Measurements from ENCODE around the gene SAMD8.
"Not testable (repeated sequence)": the region's sequence is repeated elsewhere in the genome, so short reads cannot be mapped to it uniquely, and the experiment has no call there.

The SAMD8 gene

DNA sequence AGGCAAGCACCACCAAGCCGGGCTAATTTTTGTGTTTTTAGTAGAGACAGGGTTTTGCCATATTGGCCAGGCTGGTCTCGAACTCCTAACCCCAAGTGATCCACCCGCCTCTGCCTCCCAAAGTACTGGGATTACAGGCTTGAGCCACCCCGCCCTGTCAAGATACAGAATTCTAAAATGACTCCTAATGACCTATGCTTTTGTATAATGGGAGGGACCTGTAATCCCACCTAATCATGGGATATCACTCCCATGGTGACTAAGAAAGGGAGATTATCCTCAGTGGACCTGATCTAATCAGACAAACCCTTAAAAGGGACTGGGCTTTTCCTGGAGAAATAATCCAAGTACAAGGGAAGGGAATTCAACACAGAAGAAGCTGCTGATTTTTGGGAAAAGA, 28.8 kb downstream of the SAMD8 start:
- no peak for DNase-seq (ENCODE audit: low spot score)

DNA sequence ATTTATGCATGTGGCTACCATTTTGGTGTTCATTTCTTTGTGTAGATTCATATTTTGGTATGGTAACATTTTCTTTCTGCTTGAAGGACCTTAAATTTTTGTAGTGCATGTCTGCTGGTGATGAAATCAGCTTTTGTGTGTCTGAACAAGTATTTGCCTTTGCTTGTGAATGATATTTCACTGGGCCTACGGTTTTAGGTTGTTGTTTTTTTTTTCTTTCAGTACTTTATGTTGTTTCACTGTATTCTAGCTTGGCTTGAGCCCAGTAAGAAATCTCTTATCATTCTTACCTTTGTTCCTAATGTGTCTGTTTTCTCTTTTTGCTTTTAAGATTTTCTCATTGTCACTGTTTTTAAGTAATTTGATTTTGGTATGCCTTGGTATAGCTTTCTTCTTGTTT, 31.9 kb downstream of the SAMD8 start:
- no peak for DNase-seq (ENCODE audit: low spot score)

DNA sequence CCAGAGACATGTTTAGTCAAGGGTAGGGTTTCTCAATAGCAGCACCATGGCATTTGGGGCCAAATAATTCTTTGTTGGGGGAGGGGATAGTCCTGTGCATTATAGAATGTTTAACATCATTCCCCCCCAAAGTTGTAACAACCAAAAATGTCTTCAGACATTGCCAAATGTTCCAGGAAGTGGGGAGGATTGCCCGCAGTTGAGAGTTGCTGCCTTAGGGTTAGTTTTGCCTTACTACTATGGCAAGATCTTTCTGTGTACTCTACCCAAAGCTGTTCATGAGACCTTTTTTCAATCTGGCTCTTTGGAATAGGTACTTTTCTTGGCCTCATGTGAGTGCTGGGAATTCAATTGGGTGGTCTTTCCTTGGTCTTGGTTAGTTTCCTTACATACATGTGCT, 34.1 kb downstream of the SAMD8 start:
- DNase-seq (ENCODE audit: low spot score): no peak

GRCh38 chr10:75146780-75147179, 35.3 kb downstream of the SAMD8 start:
- DNase-seq (ENCODE audit: low spot score): no peak

DNA sequence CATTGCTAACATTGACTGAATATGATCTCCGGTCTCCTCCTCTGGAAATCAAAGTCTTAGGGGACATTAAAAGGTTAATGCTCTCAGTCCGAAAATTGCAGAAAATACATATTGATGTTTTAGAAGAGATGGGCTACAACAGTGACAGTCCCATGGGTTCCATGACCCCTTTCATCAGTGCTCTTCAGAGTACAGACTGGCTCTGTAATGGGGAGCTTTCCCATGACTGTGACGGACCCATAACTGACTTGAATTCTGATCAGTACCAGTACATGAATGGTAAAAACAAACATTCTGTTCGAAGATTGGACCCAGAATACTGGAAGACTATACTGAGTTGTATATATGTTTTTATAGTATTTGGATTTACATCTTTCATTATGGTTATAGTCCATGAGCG, 39.2 kb downstream of the SAMD8 start:
- no peak for DNase-seq (ENCODE audit: low spot score)

GRCh38 chr10:75159519-75159918, 48.1 kb downstream of the SAMD8 start:
- no peak for DNase-seq (ENCODE audit: low spot score)

DNA sequence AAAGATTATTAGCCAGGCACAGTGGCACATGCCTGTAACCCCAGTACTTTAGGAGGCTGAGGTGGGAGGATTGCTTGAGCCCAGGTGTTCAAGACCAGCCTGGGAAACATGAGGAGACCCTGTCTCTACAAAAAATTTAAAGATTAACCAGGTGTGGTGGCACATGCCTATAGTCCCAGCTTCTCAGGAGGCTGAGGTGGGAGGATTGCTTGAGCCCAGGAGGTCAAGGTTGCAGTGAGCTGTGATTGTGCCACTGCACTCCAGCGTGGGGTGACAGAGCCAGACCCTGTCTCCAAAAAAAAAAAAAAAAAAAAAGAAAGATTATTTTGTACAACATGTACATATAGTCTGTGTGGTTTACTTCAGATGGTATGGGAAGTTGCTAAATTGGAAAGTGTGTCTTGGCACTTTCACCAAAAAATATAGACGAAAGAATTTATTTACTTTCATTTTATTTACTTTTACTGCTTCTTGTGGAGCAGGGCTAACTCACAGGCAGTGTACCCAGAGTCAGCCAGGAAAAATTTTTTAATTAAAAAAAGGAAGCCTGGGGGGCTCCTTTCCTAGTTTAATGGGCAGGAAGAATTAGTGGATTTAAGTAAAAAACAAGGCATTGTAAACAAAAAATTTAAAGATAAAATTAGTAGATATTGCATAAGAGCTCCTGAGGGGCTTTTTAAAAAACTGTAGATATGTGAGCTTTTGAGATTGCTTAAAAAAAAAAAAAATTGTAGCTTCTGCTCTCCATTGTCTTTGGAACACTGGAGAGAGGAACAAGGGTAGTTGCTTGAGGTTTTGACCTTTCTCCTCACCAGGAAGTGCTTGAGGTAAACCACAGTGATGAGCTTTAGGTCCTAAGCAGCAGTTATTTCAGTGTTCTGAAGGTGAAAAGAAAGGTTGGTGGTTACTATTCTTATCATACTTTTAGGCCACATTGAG, 54.5 kb downstream of the SAMD8 start:
- peak; percentile 37 for DNase-seq (ENCODE audit: low spot score)

DNA sequence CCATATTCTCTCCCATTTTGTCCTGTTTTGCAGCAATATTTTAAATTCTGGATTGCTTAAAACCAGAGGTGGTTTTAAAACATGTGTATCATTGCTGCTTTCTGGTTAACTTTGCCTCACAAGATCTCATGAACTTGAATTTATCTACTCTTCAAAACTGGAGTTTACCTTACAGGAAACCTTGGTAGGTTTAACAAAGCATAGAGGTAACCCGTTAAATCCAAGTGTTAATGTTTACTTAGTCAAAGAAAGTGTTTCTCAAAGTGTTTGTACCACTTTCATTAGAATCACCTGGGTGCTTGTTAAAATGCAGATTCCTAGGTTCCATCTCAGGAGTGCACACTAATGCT, 55.1 kb downstream of the SAMD8 start:
- no peak for DNase-seq (ENCODE audit: low spot score)

DNA sequence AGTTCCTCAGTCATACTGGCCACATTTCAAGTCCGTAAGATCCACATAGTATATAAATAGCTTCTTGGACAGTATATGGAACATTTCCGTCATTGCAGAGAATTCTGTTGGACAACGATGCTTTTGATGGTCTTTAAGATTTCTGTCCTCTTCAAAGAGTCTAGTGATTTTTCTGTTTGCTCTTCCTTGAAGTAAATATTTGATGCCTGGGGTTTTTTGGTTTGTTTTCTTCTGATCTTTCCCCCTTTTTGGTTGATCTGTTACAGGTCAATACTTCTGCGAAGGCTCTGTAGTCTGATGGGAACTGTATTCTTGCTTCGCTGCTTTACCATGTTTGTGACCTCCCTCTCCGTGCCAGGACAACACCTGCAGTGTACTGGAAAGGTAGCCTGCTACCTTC, 56.8 kb downstream of the SAMD8 start:
- DNase-seq (ENCODE audit: low spot score): no peak

- no peak for DNase-seq (ENCODE audit: low spot score)
These were observed 58.8 kb downstream of the SAMD8 start for GRCh38 chr10:75170215-75170614.

GRCh38 chr10:75175046-75175445, 63.6 kb downstream of the SAMD8 start:
- DNase-seq (ENCODE audit: low spot score): no peak

GRCh38 chr10:75176046-75176445, 64.6 kb downstream of the SAMD8 start:
- no peak for DNase-seq (ENCODE audit: low spot score)

DNA sequence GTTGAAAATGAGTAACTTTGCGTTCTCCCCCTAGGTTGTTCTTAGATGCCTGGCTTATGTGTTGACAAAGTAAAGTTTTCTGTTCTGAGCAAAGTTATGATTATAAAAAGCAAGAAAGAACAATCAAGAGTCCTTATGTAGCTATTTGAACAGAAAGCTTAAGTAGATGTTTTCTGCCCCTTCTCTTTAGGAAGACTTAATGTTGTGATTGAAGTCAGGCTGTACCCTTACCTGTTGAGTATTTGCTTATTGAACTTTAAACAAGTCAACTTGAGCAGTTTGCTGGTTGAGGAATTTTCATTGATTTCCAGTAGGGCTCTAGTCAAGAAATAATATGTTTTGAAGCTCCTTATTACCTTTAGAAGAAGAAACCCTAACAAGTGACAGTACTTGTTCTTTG, 65.3 kb downstream of the SAMD8 start:
- no peak for DNase-seq (ENCODE audit: low spot score)

DNA sequence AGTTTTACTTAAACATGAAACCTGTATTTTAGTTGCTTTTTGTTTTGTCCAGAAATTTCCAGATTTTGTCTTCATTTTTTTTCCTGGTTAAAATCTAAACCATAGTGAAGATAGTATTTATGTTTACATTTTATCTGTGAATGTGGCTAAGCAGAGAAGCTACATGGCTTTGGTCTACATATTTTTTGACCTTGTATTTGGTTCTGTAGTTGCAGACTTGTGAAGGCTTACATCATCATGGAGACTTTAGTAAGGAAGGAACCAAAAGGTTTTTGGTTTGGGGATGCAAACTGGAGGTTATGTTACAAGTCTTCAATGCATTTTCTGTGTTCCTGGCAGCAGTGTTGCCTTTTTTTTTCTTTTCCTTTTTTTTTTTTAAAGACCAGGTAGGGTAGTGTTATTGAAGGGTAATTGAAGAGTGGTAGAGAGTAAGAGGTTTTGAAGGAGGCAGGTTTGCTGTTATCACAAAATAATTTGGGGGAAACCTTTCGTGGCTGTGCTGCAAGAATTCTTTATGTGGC, 68.3 kb downstream of the SAMD8 start:
- no peak for DNase-seq (ENCODE audit: low spot score)

GRCh38 chr10:75180592-75180991, 69.1 kb downstream of the SAMD8 start:
- DNase-seq (ENCODE audit: low spot score): no peak

DNA sequence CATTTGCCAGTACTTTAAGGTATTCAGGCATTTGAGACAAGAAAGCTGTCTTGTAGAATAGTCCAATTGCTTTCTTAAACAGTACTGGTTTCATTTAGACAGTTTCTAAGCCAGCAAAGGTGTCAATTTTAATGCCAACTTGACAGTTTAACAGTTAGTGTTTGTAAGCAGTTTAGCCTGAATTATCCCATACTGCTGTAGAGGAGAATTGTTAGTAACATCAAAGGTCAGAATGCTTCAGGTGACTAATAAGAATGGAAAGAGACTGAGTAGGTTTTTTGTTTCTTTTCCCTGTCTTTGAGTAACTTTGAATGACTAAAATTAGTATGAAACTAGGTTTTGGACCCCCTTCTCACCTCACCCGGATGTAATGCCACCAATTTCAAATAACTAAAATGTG, 69.6 kb downstream of the SAMD8 start:
- no peak for DNase-seq (ENCODE audit: low spot score)

DNA sequence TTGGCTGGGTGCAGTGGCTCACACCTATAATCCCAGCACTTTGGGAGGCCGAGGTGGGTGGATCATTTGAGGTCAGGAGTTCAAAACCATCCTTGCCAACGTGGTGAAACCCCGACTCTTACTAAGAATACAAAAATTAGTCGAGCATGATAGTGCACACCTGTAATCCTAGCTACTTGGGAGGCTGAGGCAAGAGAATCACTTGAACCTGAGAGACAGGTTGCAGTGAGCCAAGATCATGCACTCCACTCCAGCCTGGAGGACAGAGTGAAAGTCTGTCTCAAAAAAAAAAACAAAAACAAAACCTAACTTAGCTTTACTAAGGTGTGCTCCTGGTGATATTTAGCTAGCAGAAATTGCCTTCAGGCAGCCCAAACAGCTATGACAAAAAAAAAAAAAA, 74.9 kb downstream of the SAMD8 start:
- no peak for DNase-seq (ENCODE audit: low spot score)

DNA sequence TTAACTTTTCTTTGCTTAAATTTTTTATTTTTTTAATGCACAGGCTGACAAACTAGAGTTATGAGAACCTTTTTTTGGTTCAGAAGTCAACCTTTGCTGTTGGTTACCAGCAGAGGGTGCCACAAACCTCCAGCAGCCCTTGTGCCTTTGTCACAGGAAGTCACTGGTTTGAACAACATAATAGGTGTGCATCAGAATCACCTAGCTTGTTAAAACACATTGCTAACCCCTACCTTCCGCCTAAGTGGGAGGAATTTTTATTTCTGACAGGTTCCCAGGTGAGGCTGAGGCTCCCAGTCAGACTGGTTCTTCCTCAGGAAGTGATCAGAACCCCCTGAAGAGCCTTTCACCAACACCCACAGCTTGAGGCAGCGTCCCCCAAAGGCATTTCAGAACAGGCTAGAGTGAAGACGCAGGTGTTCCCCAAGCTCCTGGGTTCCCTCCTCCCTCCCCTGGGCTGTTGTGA, 76.5 kb downstream of the SAMD8 start:
- DNase-seq (ENCODE audit: low spot score): peak; percentile 81

DNA sequence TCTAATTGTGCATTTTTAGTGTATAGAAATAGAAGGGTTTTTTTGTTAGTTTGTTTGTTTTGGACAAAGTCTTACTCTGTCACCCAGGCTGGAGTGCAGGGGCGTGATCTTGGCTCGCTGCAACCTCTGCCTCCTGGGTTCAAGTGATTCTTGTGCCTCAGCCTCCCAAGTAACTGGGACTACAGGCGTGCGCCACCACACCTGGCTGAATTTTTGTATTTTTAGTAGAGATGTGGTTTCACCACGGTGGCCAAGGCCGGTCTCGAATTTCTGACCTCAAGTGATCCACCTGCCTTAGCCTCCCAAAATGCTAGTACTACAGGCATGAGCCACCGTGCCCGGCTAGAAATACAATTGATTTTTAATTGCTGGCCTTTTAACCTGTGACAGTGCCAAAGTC, 77.1 kb downstream of the SAMD8 start:
- not testable (repeated sequence) for DNase-seq (ENCODE audit: low spot score)

GRCh38 chr10:75189266-75190096, 78.0 kb downstream of the SAMD8 start:
- DNase-seq (ENCODE audit: low spot score): no peak

- DNase-seq (ENCODE audit: low spot score): no peak
These were observed 80.5 kb downstream of the SAMD8 start for GRCh38 chr10:75191821-75192568.

GRCh38 chr10:75194625-75195024, 83.2 kb downstream of the SAMD8 start:
- not testable (repeated sequence) for DNase-seq (ENCODE audit: low spot score)
